22Rv1 (cell line): Measurements from ENCODE around the gene ST8SIA5.

Experiments
- ZFX ChIP-seq: fragments of 450-650 bp; IDR thresholded peaks from 2 replicates; pipeline ENCODE4 v1.6.1; 2017; ENCODE audit warnings: antibody characterized with exemption, borderline replicate concordance
- TF ChIP-seq, protein P1 (sequence below): fragments of 450-650 bp; IDR thresholded peaks from 2 replicates; pipeline ENCODE4 v1.5.1; 2017; ENCODE audit warnings: mild to moderate bottlenecking

DNA sequence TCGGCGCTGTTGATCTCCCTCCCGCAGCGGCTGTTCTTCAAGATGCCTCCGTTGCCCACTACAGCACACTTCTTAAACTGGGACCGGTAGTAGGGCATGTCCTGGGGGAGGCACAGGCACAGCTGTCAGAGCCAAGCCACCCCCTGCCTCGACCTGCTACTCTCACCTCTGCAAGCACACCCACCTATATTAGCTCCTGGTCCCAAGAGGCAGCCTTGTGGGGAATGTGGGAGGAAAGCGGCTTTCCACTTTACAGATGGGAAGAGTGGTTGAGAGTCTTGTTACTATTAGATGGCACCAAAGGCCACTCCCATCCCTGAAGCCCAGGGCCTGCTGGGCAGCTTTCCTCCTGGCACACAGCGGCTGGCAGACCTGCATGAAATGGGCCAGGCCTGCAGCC is 70.7 kb downstream of the ST8SIA5 start:
- no peak for TF ChIP-seq ZFX
- TF ChIP-seq, protein P1, sequence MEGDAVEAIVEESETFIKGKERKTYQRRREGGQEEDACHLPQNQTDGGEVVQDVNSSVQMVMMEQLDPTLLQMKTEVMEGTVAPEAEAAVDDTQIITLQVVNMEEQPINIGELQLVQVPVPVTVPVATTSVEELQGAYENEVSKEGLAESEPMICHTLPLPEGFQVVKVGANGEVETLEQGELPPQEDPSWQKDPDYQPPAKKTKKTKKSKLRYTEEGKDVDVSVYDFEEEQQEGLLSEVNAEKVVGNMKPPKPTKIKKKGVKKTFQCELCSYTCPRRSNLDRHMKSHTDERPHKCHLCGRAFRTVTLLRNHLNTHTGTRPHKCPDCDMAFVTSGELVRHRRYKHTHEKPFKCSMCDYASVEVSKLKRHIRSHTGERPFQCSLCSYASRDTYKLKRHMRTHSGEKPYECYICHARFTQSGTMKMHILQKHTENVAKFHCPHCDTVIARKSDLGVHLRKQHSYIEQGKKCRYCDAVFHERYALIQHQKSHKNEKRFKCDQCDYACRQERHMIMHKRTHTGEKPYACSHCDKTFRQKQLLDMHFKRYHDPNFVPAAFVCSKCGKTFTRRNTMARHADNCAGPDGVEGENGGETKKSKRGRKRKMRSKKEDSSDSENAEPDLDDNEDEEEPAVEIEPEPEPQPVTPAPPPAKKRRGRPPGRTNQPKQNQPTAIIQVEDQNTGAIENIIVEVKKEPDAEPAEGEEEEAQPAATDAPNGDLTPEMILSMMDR, result no peak
